CD14-positive monocyte (primary cell): Measurements from ENCODE around the gene SHROOM2. TPM values are rescaled to one million over a fixed set of nuclear protein-coding genes. Genes with fewer than 3 reads are reported as not detected.

Experiments used
- DNase-seq, 3 donors: peaks; one replicate each; pipeline ENCODE4 v3.0.0-alpha.2; 2011 to 2022
- H2AFZ ChIP-seq: 2 replicates; pipeline ENCODE4 v1.6.0; 2012; ENCODE audit warnings: mild to moderate bottlenecking, low read depth, low read length, inconsistent platforms; ENCODE audit not compliant: insufficient read depth, poor library complexity, severe bottlenecking
- H3K27ac ChIP-seq, 2 donors: 1 replicate in 1 of 2; 2 replicates in 1 of 2; pipeline ENCODE4 v1.5.1; 2012 to 2013; ENCODE audit warnings: low read length in 2 of 2, control low read depth in 1 of 2, inconsistent platforms in 1 of 2, low read depth in 1 of 2, mild to moderate bottlenecking in 1 of 2
- H3K27me3 ChIP-seq, 2 donors: one replicate each; pipeline versions ENCODE4 v1.6.0 to v1.6.1; 2011 to 2013; ENCODE audit warnings: low read length in 2 of 2; ENCODE audit not compliant: control insufficient read depth in 2 of 2, insufficient read depth in 2 of 2
- H3K36me3 ChIP-seq, 2 donors: replicated peaks in 1 of 2; 1 replicate in 1 of 2; 2 replicates in 1 of 2; pipeline versions ENCODE4 v1.5.1 to v1.6.1; 2012 to 2013; ENCODE audit warnings: low read length in 2 of 2, control low read depth in 1 of 2, inconsistent platforms in 1 of 2, mild to moderate bottlenecking in 1 of 2; ENCODE audit not compliant: insufficient read depth in 2 of 2, control insufficient read depth in 1 of 2
- H3K4me1 ChIP-seq, 2 donors: 1 replicate in 1 of 2; 2 replicates in 1 of 2; pipeline versions ENCODE4 v1.5.1 to v1.6.1; 2012 to 2013; ENCODE audit warnings: low read length in 2 of 2, control low read depth in 1 of 2, inconsistent platforms in 1 of 2, mild to moderate bottlenecking in 1 of 2, moderate library complexity in 1 of 2; ENCODE audit not compliant: insufficient read depth in 2 of 2, control insufficient read depth in 1 of 2
- H3K4me2 ChIP-seq: replicated peaks from 2 replicates; pipeline ENCODE3; 2012; ENCODE audit warnings: low read length, moderate library complexity, mild to moderate bottlenecking; ENCODE audit not compliant: poor library complexity, severe bottlenecking; ENCODE audit errors: extremely low read depth
- H3K4me3 ChIP-seq, 3 experiments: fragments of 200-600 bp in 1 of 3; sonication (generic) in 1 of 3; replicated peaks in 1 of 3; 1 replicate in 2 of 3; 2 replicates in 1 of 3; pipeline ENCODE4 v1.5.1; 2011 to 2013; ENCODE audit warnings: low read length in 3 of 3, mild to moderate bottlenecking in 3 of 3, control low read depth in 2 of 3, low read depth in 2 of 3, inconsistent platforms in 1 of 3, moderate library complexity in 1 of 3
- H3K79me2 ChIP-seq: 2 replicates; pipeline ENCODE4 v1.6.0; 2012; ENCODE audit warnings: mild to moderate bottlenecking, control low read depth, inconsistent platforms, low read length, moderate library complexity; ENCODE audit not compliant: insufficient read depth
- H3K9ac ChIP-seq: 2 replicates; pipeline ENCODE4 v1.6.0; 2017; ENCODE audit warnings: low read length, mild to moderate bottlenecking; ENCODE audit not compliant: insufficient read depth, poor library complexity, severe bottlenecking
- H3K9me3 ChIP-seq, 2 donors: replicated peaks in 1 of 2; 1 replicate in 1 of 2; 2 replicates in 1 of 2; pipeline versions ENCODE4 v1.5.1 to v1.6.1; 2012 to 2013; ENCODE audit warnings: low read length in 2 of 2, control low read depth in 1 of 2; ENCODE audit not compliant: control insufficient read depth in 1 of 2, insufficient read depth in 1 of 2
- H4K20me1 ChIP-seq: 2 replicates; pipeline ENCODE4 v1.6.0; 2012; ENCODE audit warnings: mild to moderate bottlenecking, low read length, control low read depth, moderate library complexity; ENCODE audit not compliant: insufficient read depth
- H3K27ac Mint-ChIP-seq, 7 donors: one replicate each; pipeline ENCODE4 v1.8.0; 2020; ENCODE audit warnings: mild to moderate bottlenecking in 7 of 7, mixed read lengths in 7 of 7, moderate library complexity in 6 of 7, inconsistent platforms in 2 of 7
- H3K27me3 Mint-ChIP-seq, 3 donors: one replicate each; pipeline ENCODE4 v1.8.0; 2021 to 2022; ENCODE audit warnings: low read depth in 3 of 3, mild to moderate bottlenecking in 3 of 3, mixed read lengths in 3 of 3, moderate library complexity in 3 of 3, inconsistent platforms in 1 of 3
- H3K36me3 Mint-ChIP-seq, 2 donors: one replicate each; pipeline ENCODE4 v1.8.0; 2020; ENCODE audit warnings: mixed read lengths in 2 of 2, inconsistent platforms in 1 of 2, mild to moderate bottlenecking in 1 of 2
- H3K4me1 Mint-ChIP-seq: one replicate; pipeline ENCODE4 v1.8.0; 2020; ENCODE audit warnings: mild to moderate bottlenecking, mixed read lengths
- H3K4me3 Mint-ChIP-seq, 2 donors: one replicate each; pipeline ENCODE4 v1.8.0; 2020; ENCODE audit warnings: mild to moderate bottlenecking in 2 of 2, mixed read lengths in 2 of 2, moderate library complexity in 1 of 2
- H3K9me3 Mint-ChIP-seq, 7 donors: one replicate each; pipeline ENCODE4 v1.8.0; 2020 to 2022; ENCODE audit warnings: mixed read lengths in 7 of 7, mild to moderate bottlenecking in 6 of 7, moderate library complexity in 6 of 7, inconsistent platforms in 2 of 7
- CTCF ChIP-seq: fragments of 200-600 bp; IDR thresholded peaks from one replicate; pipeline ENCODE4 v1.8.0; 2022; ENCODE audit warnings: antibody characterized with exemption, mild to moderate bottlenecking
- WGBS: methylation state at CpG from one replicate; pipeline ENCODE4 v1.1.5; 2013; ENCODE audit warnings: missing lambda C conversion rate; ENCODE audit not compliant: insufficient coverage; 5-methylcytosine and 5-hydroxymethylcytosine counted together
- intact Hi-C, 2 donors: fragments of 100-400 bp; cut with micrococcal nuclease; formaldehyde crosslinking; loops; one replicate each; pipeline versions ENCODE4 v1.15.0 to v1.15.1; 2023
- polyA plus RNA-seq, 3 donors: library from polyadenylated mRNA; depleted of rRNA in 1 of 3; unstranded in 2 of 3; stranded (reverse) in 1 of 3; fragments of 300-500 nt in 2 of 3; fragments of >200 nt in 1 of 3; fragmentation: Illumina TruSeq in 2 of 3; gene quantifications; 1 replicate in 2 of 3; 2 replicates in 1 of 3; pipeline ENCODE4 v1.2.3, GENCODE V29; 2012 to 2021

Gene SHROOM2
- polyA plus RNA-seq, 3 donors = not detected

- Histone ChIP-seq H3K4me3 (no peak overlapping the region), H3K27ac (no peak overlapping the region), H3K4me2 (no peak overlapping the region), H3K27me3 (peaks cover 0 to 7% of the 10 kb centered on the region in 2 donors), H3K4me1 (peaks cover 6 to 8% of the 10 kb centered on the region in 2 donors), H4K20me1 (no peaks in the 10 kb centered on the region), H3K9ac (no peak overlapping the region), H3K36me3 (no peaks in the 10 kb centered on the region), H3K79me2 (no peaks in the 10 kb centered on the region), H2AFZ (no peak overlapping the region), H3K9me3 (no peaks in the 10 kb centered on the region)
- DNase-seq = no peak
- no CpG with 5 or more reads among the region's 6 CpGs for WGBS
- intact Hi-C loops = no loop called here
- peaks cover 4 to 20% (median 15%) of the 10 kb centered on the region in 3 donors for H3K27me3 Mint-ChIP-seq
- H3K36me3 Mint-ChIP-seq = no peaks in the 10 kb centered on the region
- H3K9me3 Mint-ChIP-seq = peaks cover 0 to 12% (median 3%) of the 10 kb centered on the region in 7 donors
- H3K4me1 Mint-ChIP-seq = peaks cover 10% of the 10 kb centered on the region
- TF ChIP-seq CTCF = no peak
- H3K27ac Mint-ChIP-seq = no peak overlapping the region
- H3K4me3 Mint-ChIP-seq = no peak overlapping the region
Observed at GRCh38 chrX:9909254-9909653, 123.0 kb downstream of the SHROOM2 start.

- H3K36me3 Mint-ChIP-seq = no peaks in the 10 kb centered on the region
- H3K4me3 Mint-ChIP-seq = no peak overlapping the region
- H3K4me1 ChIP-seq = peaks cover 6 to 8% of the 10 kb centered on the region in 2 donors
- H3K36me3 ChIP-seq = no peaks in the 10 kb centered on the region
- intact Hi-C loops = no loop called here
- no peak overlapping the region for H3K9ac ChIP-seq
- no peaks in the 10 kb centered on the region for H4K20me1 ChIP-seq
- H3K4me3 ChIP-seq = no peak overlapping the region
- H3K4me2 ChIP-seq = no peak overlapping the region
- TF ChIP-seq CTCF = no peak
- DNase-seq = no peak
- 0% methylated on average over 1 of the region's 7 CpGs for WGBS
- no peaks in the 10 kb centered on the region for H3K79me2 ChIP-seq
- peaks cover 10% of the 10 kb centered on the region for H3K4me1 Mint-ChIP-seq
- H3K27me3 ChIP-seq = peaks cover 0 to 7% of the 10 kb centered on the region in 2 donors
- peaks cover 0 to 12% (median 3%) of the 10 kb centered on the region in 7 donors for H3K9me3 Mint-ChIP-seq
- H3K27me3 Mint-ChIP-seq = peaks cover 1 to 20% (median 19%) of the 10 kb centered on the region in 3 donors
- H3K9me3 ChIP-seq = no peaks in the 10 kb centered on the region
- H3K27ac Mint-ChIP-seq = no peak overlapping the region
- H3K27ac ChIP-seq = no peak overlapping the region
- H2AFZ ChIP-seq = no peak overlapping the region
Observed at GRCh38 chrX:9911487-9911886, 125.3 kb downstream of the SHROOM2 start.
